Left kidney (tissue), 1 donor: ENCODE measurements around the gene TAS1R1. TPM values are rescaled to one million over a fixed set of nuclear protein-coding genes. Genes with fewer than 3 reads are reported as not detected.

Experiments used
- polyA plus RNA-seq: library from polyadenylated mRNA; unstranded; fragments of 120-200 nt; gene quantifications from one replicate; pipeline ENCODE4 v1.2.1, GENCODE V29; 2013; ENCODE audit not compliant: insufficient read length

The TAS1R1 gene
- polyA plus RNA-seq, 1 donor: not detected

Other genes starting within 250 kb of the TAS1R1 start
- 28.1 TPM for gene ACOT7, start 161.5 kb upstream of the TAS1R1 start, polyA plus RNA-seq
- 0.78 TPM for gene HES2, start 135.4 kb upstream of the TAS1R1 start, polyA plus RNA-seq
- gene ESPN, start 130.5 kb upstream of the TAS1R1 start, polyA plus RNA-seq: 12.2 TPM
- 17.4 TPM for gene TNFRSF25, start 89.1 kb upstream of the TAS1R1 start, polyA plus RNA-seq
- gene PLEKHG5, start 63.6 kb upstream of the TAS1R1 start, polyA plus RNA-seq: 15.9 TPM
- 28.3 TPM for gene NOL9, start 794 bp upstream of the TAS1R1 start, polyA plus RNA-seq
- 33.7 TPM for gene ZBTB48, start 24.7 kb downstream of the TAS1R1 start, polyA plus RNA-seq
- gene KLHL21, start 47.6 kb downstream of the TAS1R1 start, polyA plus RNA-seq: 13.1 TPM
- gene PHF13, start 58.4 kb downstream of the TAS1R1 start, polyA plus RNA-seq: 25.0 TPM
- 18.3 TPM for gene THAP3, start 69.6 kb downstream of the TAS1R1 start, polyA plus RNA-seq
- gene DNAJC11, start 146.5 kb downstream of the TAS1R1 start, polyA plus RNA-seq: 83.3 TPM
- gene CAMTA1, start 230.1 kb downstream of the TAS1R1 start, polyA plus RNA-seq: 88.8 TPM